ENCODE data around the gene TRAK2.

The TRAK2 gene

DNA sequence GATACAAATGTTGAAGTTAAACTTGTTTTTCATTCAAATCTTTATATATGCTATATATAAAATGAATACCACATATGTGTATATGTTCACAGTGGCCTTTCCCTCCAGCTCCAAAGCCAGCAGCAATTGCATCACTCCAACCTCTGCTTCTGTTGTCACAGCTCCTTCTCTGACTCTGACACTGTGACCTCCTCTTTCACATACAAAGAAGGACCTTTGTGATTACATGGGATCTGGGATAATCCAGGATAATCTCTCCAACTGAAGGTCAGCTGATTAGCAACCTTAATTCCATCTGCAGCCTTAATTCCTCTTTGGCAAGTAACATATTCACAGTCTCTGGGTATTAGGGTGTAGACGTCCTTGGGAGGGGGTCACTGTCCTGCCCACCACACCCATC, 102.5 kb downstream of the TRAK2 start:
- no peak for TF ChIP-seq FOXP2 (optimal IDR thresholded peaks at IDR 0.05; ENCODE audit: control extremely low read depth, extremely low read length, insufficient read depth)
- no peak for TF ChIP-seq POLR2AphosphoS5 (IDR thresholded peaks at IDR 0.05; ENCODE audit: borderline replicate concordance, low read depth, low read length)
- no peak for TF ChIP-seq EZH2 (IDR thresholded peaks at IDR 0.05)
- Histone ChIP-seq H3K4me3 (no peak overlapping the region), H3K9ac (ENCODE audit: insufficient read length) (no peak overlapping the region), H3K36me3 (ENCODE audit: insufficient read depth, low read length) (no peaks in the 10 kb centered on the region), H3K27ac (no peak overlapping the region), H3K9me3 (ENCODE audit: low read depth, low read length) (no peaks in the 10 kb centered on the region)
- no peak for DNase-seq (ENCODE audit: low read depth, low spot score)

DNA sequence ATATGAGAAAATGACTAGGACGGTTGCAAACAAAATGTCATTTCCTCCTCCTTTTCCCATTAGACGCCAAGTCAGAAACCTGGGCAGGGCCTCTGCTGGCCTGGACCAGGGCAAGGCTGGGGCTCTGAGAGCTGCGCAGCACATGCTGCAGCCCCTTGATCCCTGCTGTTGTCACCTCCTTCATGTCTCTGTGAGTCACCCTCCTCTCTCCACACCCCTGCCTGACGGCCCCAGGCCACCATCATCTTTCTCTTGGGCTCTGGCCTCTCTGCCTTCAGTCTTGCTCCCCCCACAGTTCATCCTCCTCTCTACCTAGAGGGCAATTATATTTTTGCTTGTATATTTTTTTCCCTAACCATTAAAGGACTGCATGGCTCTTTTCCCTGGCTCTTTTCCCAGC, 104.1 kb downstream of the TRAK2 start:
- no peak overlapping the region for H3K9ac ChIP-seq (ENCODE audit: insufficient read length)
- H3K27ac ChIP-seq, result no peak overlapping the region
- no peak for DNase-seq (ENCODE audit: low read depth, low spot score)
- TF ChIP-seq POLR2AphosphoS5 (IDR thresholded peaks at IDR 0.05; ENCODE audit: borderline replicate concordance, low read depth, low read length), result no peak
- no peak for TF ChIP-seq FOXP2 (optimal IDR thresholded peaks at IDR 0.05; ENCODE audit: control extremely low read depth, extremely low read length, insufficient read depth)
- no peaks in the 10 kb centered on the region for H3K9me3 ChIP-seq (ENCODE audit: low read depth, low read length)
- H3K36me3 ChIP-seq (ENCODE audit: insufficient read depth, low read length), result no peaks in the 10 kb centered on the region
- no peak overlapping the region for H3K4me3 ChIP-seq

DNA sequence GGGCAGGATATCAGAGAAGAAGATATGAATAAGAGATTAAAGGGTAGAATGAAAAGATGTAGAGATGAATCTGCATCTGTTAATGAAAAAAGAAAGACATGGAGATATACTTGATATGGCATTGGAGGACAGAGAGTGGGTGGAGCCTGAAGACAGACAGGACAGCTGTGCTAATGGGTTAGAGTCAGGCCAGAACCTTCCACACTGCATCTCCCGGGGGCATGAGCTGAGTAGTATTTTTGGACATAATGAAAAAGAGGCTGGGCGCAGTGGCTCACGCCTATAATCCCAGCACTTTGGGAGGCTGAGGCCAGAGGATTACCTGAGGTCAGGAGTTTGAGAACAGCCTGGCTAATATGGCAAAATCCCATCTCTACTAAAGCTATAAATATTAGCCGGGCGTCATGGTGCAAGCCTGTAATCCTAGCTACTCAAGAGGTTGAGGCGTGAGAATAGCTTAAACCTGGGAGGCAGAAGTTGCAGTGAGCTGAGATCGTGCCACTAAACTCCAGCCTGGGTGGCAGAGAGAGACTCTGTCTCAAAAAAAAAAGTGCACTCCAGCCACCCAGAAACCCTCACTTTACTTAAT, 105.5 kb downstream of the TRAK2 start:
- TF ChIP-seq POLR2AphosphoS5 (IDR thresholded peaks at IDR 0.05; ENCODE audit: borderline replicate concordance, low read depth, low read length) (no peak), EZH2 (IDR thresholded peaks at IDR 0.05) (no peak), FOXP2 (optimal IDR thresholded peaks at IDR 0.05; ENCODE audit: control extremely low read depth, extremely low read length, insufficient read depth) (no peak)
- no peak overlapping the region for H3K9ac ChIP-seq (ENCODE audit: insufficient read length)
- no peak overlapping the region for H3K4me3 ChIP-seq
- DNase-seq (ENCODE audit: low read depth, low spot score), result no peak
- no peaks in the 10 kb centered on the region; the same call in 1 of the 2 replicates for H3K36me3 ChIP-seq (ENCODE audit: insufficient read depth, low read length)
- H3K9me3 ChIP-seq (ENCODE audit: low read depth, low read length), result no peaks in the 10 kb centered on the region
- H3K27ac ChIP-seq, result no peak overlapping the region

DNA sequence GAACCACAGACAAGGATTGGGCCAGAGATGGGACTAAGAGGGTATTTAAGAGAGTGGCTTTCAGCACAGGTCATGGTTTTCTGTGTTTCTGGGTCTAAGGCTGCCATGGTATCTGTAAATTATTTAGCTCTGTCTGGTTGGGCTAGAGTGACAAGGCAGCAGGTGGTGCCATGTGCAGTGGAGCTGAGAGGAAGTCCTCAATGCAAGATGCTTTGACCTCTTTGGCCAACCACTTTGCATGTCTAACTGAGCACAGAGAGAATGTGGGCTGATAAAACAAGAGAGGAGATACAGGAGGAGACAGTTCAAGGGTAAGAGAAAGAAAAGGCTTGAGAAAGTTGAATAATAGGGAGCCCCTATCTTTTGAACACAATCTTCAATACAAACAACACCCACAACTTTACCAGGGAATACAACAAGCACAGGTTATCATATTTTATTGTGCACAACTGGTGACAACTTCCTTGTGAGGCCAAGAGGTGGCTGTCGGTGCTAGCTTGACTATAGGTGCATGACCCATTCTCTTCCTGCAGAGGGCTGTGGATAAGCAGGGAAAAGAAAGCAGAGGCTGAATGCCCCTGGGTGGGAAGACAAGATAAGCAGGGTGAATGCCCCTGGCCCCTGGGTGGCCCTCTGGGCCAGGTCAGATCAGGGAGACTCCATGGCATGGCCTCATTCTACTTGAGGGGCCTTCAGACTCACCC, 106.4 kb downstream of the TRAK2 start:
- DNase-seq (ENCODE audit: low read depth, low spot score), result no peak
- H3K4me3 ChIP-seq, result no peak overlapping the region
- H3K9ac ChIP-seq (ENCODE audit: insufficient read length), result no peak overlapping the region
- no peaks in the 10 kb centered on the region; the same call in 1 of the 2 replicates for H3K36me3 ChIP-seq (ENCODE audit: insufficient read depth, low read length)
- H3K27ac ChIP-seq, result no peak overlapping the region
- TF ChIP-seq FOXP2 (optimal IDR thresholded peaks at IDR 0.05; ENCODE audit: control extremely low read depth, extremely low read length, insufficient read depth) (no peak), POLR2AphosphoS5 (IDR thresholded peaks at IDR 0.05; ENCODE audit: borderline replicate concordance, low read depth, low read length) (no peak), EZH2 (IDR thresholded peaks at IDR 0.05) (no peak)
- H3K9me3 ChIP-seq (ENCODE audit: low read depth, low read length), result no peaks in the 10 kb centered on the region

DNA sequence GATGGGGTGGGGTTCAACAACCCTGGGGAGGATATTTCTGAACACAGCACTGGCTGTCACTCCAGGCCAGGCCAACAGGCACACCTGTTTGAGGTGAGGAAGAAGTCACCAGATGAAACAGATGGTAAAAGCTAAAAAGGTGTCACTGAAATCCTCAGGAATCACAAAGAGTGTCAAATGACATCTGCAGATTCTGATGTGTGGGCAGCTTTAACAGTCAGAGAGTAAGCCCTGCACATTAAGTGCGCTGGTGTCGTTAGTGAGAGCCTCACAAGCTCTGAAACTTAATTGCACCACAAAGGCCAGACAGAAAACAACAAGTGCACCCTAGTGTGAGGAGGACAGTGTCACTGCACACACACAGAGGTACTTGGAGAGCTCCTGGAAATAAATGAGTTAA, 107.7 kb downstream of the TRAK2 start:
- H3K36me3 ChIP-seq (ENCODE audit: insufficient read depth, low read length), result no peaks in the 10 kb centered on the region; the same call in 1 of the 2 replicates
- no peak for TF ChIP-seq POLR2AphosphoS5 (IDR thresholded peaks at IDR 0.05; ENCODE audit: borderline replicate concordance, low read depth, low read length)
- no peak for TF ChIP-seq EZH2 (IDR thresholded peaks at IDR 0.05)
- TF ChIP-seq FOXP2 (optimal IDR thresholded peaks at IDR 0.05; ENCODE audit: control extremely low read depth, extremely low read length, insufficient read depth), result no peak
- H3K4me3 ChIP-seq, result no peak overlapping the region
- no peaks in the 10 kb centered on the region for H3K9me3 ChIP-seq (ENCODE audit: low read depth, low read length)
- H3K9ac ChIP-seq (ENCODE audit: insufficient read length), result no peak overlapping the region
- no peak overlapping the region for H3K27ac ChIP-seq
- DNase-seq (ENCODE audit: low read depth, low spot score), result no peak

DNA sequence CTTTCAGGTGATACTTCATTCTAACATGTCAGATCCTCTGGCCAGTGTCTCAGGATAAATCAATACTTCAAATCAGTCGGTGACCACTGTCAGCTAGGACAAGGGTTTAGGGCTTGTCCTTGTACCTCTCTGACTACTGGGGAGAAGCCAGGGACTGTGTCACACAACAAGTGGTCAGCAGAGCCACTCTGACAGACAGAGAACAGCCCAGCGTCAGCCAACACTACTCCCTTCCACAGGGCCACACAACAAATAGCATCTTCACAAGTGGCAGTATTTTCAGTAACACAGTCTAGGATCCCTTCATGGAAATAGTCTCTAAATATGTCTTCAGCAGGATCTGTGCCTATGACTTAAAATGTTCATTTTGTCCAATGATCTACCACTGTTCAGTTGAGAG, 108.3 kb downstream of the TRAK2 start:
- no peaks in the 10 kb centered on the region; the same call in 1 of the 2 replicates for H3K36me3 ChIP-seq (ENCODE audit: insufficient read depth, low read length)
- no peaks in the 10 kb centered on the region for H3K9me3 ChIP-seq (ENCODE audit: low read depth, low read length)
- H3K4me3 ChIP-seq, result no peak overlapping the region
- TF ChIP-seq POLR2AphosphoS5 (IDR thresholded peaks at IDR 0.05; ENCODE audit: borderline replicate concordance, low read depth, low read length), result no peak
- TF ChIP-seq FOXP2 (optimal IDR thresholded peaks at IDR 0.05; ENCODE audit: control extremely low read depth, extremely low read length, insufficient read depth), result no peak
- TF ChIP-seq EZH2 (IDR thresholded peaks at IDR 0.05), result no peak
- H3K9ac ChIP-seq (ENCODE audit: insufficient read length), result no peak overlapping the region
- DNase-seq (ENCODE audit: low read depth, low spot score), result no peak
- no peak overlapping the region for H3K27ac ChIP-seq

DNA sequence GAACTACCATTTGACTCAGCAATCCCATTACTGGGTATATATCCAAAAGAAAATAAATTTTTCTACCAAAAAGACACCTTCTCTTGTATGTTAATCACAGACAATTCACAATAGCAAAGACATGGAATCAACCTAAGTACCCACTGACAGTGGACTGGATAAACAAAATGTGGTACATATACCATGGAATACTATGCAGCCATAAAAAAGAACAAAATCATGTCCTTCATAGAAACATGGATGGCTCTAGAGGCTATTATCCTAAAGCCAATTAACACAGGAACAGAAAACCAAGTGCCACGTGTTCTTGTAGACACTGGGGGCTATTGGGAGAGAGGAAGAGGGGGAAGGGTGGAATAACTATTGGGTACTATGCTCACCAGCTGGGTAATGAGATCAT, 121.8 kb downstream of the TRAK2 start:
- Histone ChIP-seq H3K9ac (ENCODE audit: insufficient read length) (no peak overlapping the region), H3K27ac (no peak overlapping the region), H3K36me3 (ENCODE audit: insufficient read depth, low read length) (no peaks in the 10 kb centered on the region), H3K9me3 (ENCODE audit: low read depth, low read length) (0 out of 2 replicates have a peak, but pooled peaks cover 4% of the 10 kb centered on the region), H3K4me3 (no peak overlapping the region)
- TF ChIP-seq EZH2 (IDR thresholded peaks at IDR 0.05) (no peak), FOXP2 (optimal IDR thresholded peaks at IDR 0.05; ENCODE audit: control extremely low read depth, extremely low read length, insufficient read depth) (no peak), POLR2AphosphoS5 (IDR thresholded peaks at IDR 0.05; ENCODE audit: borderline replicate concordance, low read depth, low read length) (no peak)
- DNase-seq (ENCODE audit: low read depth, low spot score), result no peak

DNA sequence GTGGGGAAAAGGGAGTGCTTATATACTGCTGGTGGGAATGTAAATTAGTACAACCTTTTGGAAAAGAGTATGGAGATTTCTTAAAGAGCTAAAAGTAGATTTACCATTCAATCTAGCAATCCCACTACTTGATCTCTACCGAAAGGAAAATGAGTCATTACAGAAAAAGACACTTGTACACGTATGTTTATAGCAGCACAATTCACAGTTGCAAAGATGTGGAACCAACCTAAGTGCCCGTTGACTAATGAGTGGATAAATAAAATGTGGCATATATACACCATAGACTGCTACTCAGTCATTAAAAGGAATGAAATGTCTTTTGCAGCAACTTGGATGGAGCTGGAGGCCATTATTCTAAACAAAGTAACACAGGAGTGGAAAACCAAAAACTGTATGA, 123.6 kb downstream of the TRAK2 start:
- TF ChIP-seq FOXP2 (optimal IDR thresholded peaks at IDR 0.05; ENCODE audit: control extremely low read depth, extremely low read length, insufficient read depth), result no peak
- TF ChIP-seq EZH2 (IDR thresholded peaks at IDR 0.05), result no peak
- no peak for TF ChIP-seq POLR2AphosphoS5 (IDR thresholded peaks at IDR 0.05; ENCODE audit: borderline replicate concordance, low read depth, low read length)
- H3K36me3 ChIP-seq (ENCODE audit: insufficient read depth, low read length), result no peaks in the 10 kb centered on the region
- DNase-seq (ENCODE audit: low read depth, low spot score), result no peak
- H3K27ac ChIP-seq, result no peak overlapping the region
- H3K9ac ChIP-seq (ENCODE audit: insufficient read length), result no peak overlapping the region
- H3K4me3 ChIP-seq, result no peak overlapping the region
- H3K9me3 ChIP-seq (ENCODE audit: low read depth, low read length), result 0 out of 2 replicates have a peak, but pooled peaks cover 4% of the 10 kb centered on the region

All from SK-N-MC (cell line).